HG03521 (cell line): Measurements from ENCODE around the gene GNB3.

Experiments used
- ATAC-seq: cut with Tn5 transposase; IDR thresholded peaks from one replicate; pipeline ENCODE4 v1.9.1; 2021; ENCODE audit warnings: mild to moderate bottlenecking, moderate library complexity; ENCODE audit not compliant: unreplicated experiment

GNB3 gene

DNA sequence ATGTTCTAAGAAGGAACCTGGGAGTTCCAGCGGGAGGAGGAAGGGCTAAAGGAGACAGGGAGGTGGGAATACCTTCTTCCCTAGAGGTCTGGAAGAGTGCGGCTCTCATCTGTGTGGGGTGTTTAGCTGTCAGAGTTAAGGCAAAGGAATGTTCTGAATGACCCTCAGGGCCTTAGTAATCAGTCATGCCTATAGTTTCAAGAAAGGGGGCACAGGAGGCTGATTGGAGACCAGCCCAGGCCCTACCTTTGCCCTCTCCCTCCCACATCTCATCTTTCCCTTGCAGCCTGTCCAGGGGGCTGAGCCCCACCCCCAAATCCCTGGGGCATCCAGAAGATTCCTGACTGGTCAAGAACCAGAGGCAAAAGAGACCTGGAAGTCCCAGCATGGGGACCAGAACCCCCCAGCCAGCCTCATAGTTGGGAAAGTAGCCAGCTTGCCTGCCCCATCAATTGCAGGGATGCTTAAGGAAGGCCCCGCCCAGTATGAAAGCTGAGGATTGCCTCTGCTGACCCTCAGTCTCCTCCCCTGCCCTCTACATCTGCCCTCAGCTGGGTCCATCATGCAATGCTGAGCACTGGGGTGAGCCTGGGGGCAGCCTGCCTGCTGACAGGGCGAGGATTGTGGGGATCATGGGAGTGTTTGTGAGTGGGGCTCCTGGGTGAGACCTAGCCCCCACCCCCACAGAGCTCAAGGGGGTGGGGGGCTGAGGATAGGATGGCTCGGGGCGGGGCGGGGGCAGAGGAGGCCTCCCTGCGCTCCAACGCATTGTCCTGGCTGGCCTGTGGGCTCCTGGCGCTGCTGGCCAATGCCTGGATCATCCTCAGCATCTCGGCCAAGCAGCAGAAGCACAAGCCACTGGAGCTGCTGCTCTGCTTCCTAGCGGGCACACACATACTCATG lies 17.3 kb upstream of the GNB3 start:
- ATAC-seq: no peak

DNA sequence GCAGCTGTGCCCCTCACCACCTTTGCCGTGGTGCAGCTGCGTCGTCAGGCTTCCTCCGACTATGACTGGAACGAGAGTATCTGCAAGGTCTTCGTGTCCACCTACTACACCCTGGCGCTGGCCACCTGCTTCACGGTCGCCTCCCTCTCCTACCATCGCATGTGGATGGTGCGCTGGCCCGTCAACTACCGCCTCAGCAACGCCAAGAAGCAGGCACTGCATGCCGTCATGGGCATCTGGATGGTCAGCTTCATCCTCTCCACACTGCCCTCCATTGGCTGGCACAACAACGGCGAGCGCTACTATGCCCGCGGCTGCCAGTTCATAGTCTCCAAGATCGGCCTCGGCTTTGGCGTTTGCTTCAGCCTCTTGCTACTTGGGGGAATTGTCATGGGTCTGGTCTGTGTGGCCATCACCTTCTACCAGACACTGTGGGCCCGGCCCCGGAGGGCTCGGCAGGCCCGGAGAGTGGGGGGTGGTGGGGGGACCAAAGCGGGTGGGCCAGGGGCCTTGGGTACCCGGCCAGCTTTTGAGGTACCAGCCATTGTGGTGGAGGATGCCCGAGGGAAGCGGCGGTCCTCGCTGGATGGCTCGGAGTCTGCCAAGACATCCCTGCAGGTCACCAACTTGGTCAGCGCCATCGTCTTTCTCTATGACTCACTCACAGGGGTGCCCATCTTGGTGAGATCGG lies 16.5 kb upstream of the GNB3 start:
- ATAC-seq: no peak

DNA sequence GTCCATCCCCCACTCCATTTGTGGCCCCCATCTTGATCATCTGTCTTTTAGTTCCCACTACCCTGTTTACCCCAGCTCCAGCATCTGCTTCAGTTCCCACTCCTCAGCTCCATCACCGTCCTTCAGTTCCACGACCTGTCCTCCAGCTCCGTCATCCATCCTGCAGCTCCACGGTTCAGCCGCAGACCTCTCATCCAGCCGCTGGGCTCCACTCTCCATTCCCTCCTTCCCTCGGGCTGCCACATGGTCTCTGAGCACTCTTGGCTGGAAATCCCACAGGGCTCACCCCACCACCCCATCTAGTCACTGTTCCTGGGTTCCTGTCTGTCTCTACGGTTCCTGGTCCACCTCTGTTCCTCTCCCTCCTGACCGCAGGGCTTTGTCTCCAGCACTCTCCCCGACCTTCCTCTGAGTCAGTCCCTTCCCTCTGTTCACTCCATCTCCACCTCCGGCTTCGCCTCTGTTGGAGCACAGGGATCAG lies 15.8 kb upstream of the GNB3 start:
- no peak for ATAC-seq

DNA sequence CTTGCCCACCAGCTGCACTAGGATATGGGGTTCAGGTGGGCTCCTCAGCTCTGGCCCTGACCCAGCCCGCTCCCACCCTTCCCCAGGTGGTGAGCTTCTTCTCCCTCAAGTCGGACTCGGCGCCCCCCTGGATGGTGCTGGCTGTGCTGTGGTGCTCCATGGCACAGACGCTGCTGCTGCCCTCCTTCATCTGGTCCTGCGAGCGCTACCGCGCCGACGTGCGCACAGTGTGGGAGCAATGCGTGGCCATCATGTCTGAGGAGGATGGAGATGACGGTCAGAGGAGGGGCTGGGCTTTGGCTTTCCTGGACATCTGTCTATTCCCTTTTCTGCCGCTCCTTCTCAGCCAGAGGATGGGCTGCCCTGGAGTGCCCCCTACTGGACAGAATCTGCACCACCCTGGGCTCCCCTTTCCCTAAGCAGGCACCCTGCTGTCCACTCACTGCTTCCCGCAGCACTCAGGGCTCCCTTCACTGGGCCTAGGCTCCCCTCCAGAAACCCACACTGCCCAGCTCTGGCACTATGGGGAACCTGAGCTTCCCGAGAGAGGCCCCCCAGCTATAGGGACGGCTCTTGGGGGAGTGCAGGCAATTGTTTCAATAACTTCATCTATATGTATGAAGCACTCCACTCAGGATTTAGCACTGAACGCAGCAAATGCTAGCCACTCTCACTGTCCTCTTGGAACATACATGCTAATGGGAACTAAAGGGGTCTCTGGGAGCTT lies 15.2 kb upstream of the GNB3 start:
- no peak for ATAC-seq

DNA sequence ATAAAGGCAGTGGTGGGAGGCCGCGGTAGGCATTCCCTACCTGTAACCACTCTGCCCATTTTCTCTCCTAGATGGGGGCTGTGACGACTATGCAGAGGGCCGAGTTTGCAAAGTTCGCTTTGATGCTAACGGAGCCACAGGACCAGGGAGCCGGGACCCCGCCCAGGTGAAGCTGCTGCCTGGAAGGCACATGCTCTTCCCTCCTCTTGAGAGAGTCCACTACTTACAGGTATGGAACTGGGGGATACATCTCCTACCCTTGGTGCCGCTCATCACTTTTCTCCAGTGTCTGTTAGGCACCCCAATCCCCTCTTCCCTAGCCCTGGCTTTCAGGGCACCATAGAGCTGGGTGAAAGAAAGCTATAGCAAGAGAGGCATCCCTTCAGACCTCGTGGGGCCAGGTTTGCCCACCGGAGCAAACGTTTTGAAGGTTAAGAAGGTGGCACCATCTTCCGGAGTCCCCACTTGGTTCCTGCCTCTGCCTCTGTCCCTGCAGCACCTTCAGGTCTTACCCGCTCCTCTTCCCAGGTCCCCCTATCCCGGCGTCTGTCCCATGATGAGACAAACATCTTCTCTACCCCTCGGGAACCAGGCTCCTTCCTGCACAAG lies 14.5 kb upstream of the GNB3 start:
- ATAC-seq: no peak

DNA sequence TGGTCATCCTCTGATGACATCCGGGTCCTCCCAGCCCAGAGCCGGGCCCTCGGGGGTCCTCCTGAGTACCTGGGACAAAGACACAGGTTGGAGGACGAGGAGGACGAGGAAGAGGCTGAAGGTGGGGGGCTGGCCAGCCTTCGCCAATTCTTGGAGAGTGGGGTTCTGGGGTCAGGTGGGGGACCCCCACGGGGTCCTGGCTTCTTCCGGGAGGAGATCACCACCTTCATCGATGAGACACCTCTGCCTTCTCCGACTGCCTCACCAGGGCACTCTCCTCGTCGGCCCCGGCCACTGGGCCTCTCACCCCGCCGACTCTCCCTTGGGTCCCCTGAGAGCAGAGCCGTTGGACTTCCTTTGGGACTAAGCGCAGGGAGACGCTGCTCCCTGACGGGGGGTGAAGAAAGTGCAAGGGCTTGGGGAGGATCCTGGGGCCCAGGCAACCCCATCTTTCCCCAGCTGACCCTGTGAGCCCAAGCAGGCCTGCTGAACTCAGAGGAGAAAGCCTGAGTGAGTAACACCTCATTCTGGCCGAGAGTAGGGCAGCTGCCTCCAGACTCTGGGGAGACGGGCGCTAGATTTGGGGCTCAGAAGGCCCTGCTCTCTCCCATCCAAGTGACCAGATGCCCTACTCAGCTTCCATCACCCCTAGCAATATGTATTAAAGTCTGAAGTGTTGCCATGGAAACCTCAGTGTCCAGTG lies 13.8 kb upstream of the GNB3 start:
- no peak for ATAC-seq

DNA sequence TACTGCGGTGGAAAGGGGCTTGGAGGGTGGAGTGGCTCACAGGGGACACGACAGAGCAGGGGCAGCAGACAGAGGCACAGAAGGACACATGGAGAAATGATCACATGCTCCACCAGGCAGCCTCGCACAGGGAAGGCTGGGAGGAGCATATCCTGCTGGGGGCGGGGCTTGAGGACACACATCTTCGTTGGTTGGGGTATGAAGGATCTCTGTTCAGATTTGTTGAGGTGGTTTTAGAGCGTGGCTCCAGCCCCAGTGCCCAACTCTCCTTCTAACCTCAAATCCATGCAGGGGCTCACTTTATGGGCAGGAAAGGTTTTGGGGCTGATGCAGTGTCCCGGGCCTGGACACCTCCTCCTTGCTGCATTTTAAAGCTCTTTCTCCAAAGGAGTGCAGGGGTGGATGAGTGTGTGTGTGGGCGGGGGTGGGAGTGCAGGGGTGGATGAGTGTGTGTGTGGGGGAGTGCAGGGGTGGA lies 13.3 kb upstream of the GNB3 start:
- ATAC-seq: no peak

DNA sequence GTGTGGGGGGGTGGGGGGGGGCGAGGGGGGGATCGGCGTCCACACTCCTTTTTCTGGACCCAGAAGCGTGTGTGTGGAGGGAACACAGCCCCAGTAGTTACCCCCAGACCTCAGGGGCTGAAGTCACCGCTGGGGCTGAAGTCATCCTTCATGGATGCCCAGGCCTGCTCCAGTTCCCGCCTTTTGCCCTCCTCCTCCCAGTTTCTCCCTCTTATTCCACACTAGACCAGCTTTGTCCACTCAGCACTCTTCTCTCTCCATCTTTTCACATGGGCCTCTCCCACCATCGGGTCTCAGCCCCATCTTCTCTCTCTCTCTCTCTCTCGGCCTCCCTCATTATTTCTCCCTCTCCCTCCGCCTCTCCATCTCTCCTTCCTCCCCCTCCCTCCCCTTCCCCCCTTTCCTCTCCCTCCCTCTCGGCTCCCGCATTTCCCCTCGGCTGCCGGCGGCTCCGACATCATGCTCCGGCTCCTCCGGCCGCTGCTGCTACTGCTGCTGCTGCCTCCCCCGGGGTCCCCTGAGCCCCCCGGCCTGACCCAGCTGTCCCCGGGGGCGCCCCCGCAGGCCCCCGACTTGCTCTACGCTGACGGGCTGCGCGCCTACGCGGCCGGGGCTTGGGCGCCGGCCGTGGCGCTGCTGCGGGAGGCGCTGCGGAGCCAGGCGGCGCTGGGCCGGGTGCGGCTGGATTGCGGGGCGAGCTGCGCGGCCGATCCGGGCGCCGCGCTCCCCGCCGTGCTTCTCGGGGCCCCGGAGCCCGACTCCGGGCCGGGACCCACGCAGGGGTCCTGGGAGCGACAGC lies 12.5 kb upstream of the GNB3 start, which contains the start of gene P3H3:
P3H3 (plus strand) TSS at position 426 of the 799 bp plus-strand sequence; CDS start at position 460, 34 bp downstream.
- no peak for ATAC-seq

DNA sequence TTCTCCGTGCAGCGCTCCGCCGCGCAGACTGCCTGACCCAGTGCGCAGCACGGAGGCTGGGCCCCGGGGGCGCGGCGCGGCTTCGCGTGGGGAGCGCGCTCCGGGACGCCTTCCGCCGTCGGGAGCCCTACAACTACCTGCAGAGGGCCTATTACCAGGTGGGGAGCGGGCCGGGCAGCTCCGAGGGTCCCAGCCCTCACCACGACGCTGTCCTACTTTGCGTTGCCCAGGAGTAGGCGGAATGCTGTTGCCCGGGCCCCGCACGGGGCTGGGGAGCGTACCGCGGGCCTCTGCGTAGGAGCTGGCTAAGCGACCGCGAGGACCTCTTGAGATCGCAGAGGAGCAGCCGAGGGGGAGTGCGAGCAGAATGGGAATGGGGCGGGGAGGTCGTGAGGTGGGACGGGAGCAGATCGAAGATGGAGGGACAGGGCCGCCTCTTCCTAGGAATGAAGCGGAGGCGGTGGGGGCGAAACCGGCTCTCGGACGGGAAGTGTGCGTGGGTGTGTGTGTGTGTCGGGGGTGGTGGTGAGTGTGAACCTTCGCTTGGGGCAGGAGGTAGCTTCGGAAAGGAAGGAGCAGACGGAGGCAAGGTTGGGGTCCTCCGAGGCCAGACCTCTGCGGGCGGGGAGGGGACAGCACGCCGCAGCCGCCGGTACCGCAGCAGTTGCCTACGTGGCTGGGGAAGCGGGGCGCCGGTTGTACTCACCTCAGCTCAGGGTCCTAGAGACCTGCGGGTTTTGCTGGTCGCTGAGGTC lies 11.8 kb upstream of the GNB3 start:
- ATAC-seq: no peak

DNA sequence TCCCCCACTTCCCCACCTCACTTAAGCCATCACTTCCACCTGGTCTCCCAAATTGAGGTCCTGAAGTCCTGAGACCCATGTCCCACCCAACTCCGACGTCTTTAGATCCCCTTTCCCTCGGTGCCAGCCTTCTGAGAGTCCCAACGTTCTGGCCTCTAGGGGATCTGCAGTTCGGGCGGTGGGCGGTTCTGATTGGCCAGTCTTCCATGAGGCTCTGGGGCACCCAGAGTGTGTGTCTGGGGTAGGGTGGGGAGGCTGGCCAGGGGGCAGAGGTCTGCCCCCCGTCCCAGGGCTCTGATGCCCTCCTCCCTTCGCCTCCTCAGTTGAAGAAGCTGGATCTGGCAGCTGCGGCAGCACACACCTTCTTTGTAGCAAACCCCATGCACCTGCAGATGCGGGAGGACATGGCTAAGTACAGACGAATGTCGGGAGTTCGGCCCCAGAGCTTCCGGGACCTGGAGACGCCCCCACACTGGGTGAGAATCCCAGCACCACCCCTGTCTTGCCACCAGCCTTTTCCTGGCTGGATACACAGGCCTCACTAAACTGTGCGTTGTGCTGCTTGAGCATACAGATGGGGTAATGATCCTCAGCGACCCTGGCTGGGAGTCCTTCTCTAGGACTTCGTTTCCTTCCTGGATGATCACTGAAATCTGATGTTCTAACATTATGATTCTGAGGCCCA lies 11.0 kb upstream of the GNB3 start:
- ATAC-seq: no peak

DNA sequence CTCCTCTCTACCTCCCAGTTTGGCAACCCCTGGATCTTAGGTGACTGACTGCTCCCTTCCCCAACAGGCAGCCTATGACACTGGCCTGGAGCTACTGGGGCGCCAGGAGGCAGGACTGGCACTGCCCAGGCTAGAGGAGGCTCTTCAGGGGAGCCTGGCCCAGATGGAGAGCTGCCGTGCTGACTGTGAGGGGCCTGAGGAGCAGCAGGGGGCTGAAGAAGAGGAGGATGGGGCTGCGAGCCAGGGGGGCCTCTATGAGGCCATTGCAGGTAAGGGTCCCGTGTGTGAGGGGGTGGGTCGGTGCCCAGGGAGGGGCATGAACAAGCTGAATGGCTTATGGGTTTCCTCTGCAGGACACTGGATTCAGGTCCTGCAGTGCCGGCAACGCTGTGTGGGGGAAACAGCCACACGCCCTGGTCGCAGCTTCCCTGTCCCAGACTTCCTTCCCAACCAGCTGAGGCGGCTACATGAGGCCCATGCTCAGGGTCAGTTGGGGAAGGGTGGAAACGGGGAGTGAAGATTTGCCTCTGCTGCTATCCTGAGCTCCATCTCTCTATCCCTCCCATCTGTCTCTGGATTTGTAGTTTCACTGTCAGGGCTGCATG lies 10.3 kb upstream of the GNB3 start:
- no peak for ATAC-seq

DNA sequence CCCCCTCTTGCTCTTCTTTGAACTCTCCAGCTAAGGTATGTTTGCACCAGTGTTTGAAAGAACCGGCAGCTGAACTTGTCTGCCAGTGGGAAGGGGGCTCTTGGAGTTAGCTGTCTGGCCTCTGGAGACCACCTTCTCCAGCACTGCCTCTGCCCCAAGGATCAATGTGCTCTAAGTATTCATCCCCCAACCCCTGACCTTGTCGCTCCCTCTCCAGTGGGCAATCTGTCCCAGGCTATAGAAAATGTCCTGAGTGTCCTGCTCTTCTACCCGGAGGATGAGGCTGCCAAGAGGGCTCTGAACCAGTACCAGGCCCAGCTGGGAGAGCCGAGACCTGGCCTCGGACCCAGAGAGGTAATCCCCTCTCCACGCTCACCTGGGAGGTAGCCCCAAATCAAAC lies 9.7 kb upstream of the GNB3 start:
- no peak for ATAC-seq

DNA sequence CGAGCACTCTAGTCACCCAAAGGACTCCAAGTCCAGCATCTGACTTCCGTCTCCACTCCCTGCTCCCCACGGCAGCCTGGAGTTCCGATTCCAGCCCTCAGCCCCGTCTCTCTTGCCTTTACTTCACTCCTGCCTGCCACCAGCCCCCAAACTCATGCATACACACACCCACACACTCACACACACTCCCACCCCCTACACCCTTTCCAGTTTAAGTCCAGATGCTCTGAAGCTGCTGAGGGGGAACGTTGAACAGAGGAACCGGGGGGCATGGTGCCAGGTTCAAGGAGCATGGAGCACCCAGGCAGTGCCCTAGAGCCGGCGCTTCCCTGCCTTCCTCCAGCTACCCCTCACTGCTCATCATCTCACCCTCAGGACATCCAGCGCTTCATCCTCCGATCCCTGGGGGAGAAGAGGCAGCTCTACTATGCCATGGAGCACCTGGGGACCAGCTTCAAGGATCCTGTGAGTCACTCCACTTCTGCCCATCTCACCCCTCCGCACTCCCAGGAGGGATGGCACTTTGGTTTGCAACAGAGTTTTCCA lies 9.2 kb upstream of the GNB3 start:
- no peak for ATAC-seq

DNA sequence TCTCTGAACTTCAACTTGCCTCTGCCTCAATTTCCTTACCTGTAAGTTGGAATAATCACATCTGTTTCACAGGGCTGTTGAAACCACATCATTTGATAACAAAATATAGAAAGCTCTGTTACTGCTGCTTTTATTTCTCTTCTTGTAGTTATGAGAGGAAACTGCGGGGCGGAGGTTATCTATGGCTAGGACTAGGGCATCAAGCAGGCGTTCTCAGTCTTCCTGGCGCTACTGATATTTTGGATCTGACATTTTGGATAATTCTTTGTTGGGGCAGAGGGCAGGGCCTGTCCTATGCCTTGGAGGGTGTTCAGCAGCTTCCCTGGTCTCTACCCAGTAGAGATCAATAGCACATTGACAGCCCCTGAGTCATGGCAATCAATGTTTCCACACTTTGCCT lies 8.6 kb upstream of the GNB3 start:
- ATAC-seq: no peak

DNA sequence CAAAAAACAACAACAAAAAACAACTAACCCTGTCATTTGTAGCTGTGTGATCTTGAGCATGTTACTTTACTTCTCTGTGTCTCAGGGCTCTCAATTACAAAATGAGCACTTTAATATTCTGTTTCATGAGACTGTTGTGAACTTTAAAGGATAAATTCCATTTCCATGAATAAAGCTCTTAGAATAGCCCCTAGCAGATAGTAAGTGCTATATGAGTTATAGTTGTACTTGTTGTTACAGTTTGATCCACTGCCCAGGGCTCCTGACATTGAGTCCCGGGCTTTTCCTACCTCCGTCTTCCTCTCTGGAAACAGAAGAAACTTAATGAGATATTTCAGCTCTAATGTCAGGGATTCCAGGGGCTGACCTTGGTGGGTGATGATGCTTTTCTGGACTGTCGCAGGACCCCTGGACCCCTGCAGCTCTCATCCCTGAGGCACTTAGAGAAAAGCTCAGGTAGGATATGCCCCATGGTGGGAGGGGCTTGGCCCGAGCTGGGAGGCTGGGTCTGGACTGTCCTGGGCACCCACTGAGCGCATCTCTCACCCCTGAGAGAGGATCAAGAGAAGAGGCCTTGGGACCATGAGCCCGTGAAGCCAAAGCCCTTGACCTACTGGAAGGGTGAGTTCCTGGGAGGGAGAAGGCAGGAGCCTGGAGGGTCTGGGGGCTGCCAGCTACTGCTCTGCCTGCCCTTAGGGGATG lies 7.4 kb upstream of the GNB3 start:
- no peak for ATAC-seq

DNA sequence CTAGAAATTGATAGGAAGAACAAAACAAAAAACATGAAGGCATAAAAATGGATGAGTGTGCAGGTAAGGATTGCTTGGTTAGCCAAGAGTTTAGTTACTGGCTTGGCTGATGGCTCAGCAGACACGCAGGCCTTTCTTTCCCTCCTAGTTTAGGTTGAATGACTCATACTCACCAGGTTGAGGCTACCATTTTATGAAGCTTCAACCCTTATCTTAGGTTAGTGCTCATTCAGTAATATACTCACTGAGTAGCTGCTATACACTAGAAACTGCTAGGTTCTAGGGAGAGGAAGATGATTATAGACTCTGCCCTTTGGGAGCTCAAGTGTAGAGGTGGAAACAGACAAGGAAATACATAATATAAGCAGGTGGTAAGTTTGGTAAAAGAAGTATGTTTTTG lies 6.5 kb upstream of the GNB3 start:
- no peak for ATAC-seq

DNA sequence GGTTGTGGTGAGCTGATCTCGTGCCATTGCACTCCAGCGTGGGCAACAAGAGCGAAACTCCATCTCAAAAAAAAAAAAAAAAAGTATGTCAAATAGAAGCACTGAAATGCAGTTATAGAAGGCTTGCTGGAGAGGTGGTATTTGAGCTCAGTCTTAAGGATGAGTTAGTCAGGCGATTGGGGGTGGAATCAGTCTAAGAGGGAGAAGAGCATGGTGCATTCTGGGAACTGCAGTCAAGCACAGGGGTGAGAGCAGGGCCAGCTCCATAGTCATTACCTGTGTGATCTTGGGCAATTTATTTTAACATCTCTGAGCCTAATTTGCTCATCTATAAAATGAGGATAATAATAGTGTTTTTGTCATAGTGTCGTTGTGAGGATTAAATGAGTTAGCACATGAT lies 5.9 kb upstream of the GNB3 start:
- no peak for ATAC-seq
